Neural progenitor cell (in vitro differentiated cells): ENCODE measurements around the gene CCDC61. TPM values are rescaled to one million over a fixed set of nuclear protein-coding genes. Genes with fewer than 3 reads are reported as not detected.

Experiments used
- DNase-seq: peaks from one replicate; pipeline ENCODE4 v3.0.0-alpha.2; 2016; ENCODE audit warnings: low spot score
- H2AFZ ChIP-seq: fragments of 200-600 bp; sonication (generic); replicated peaks from 2 replicates; pipeline ENCODE4 v1.6.1; 2016; ENCODE audit warnings: antibody characterized with exemption
- H3F3A ChIP-seq: fragments of 200-600 bp; sonication (generic); 2 replicates; pipeline ENCODE4 v1.6.1; 2016; ENCODE audit warnings: antibody characterized with exemption, low read depth
- H3K27ac ChIP-seq: fragments of 200-600 bp; sonication (generic); 2 replicates; pipeline ENCODE4 v1.5.1; 2016; ENCODE audit warnings: mild to moderate bottlenecking
- H3K27me3 ChIP-seq: fragments of 200-600 bp; sonication (generic); 2 replicates; pipeline ENCODE4 v1.6.1; 2016; ENCODE audit warnings: mild to moderate bottlenecking, moderate library complexity
- H3K36me3 ChIP-seq: fragments of 200-600 bp; sonication (generic); 2 replicates; pipeline ENCODE4 v1.5.1; 2016
- H3K4me1 ChIP-seq: fragments of 200-600 bp; sonication (generic); 2 replicates; pipeline ENCODE4 v1.6.1; 2016; ENCODE audit warnings: mixed run types
- H3K4me2 ChIP-seq: fragments of 200-600 bp; sonication (generic); 2 replicates; pipeline ENCODE4 v1.6.1; 2016
- H3K4me3 ChIP-seq: fragments of 200-600 bp; sonication (generic); 2 replicates; pipeline ENCODE4 v1.5.1; 2016
- H3K79me2 ChIP-seq: fragments of 200-600 bp; sonication (generic); 2 replicates; pipeline ENCODE4 v1.6.1; 2016; ENCODE audit warnings: low read depth
- H3K9ac ChIP-seq: fragments of 200-600 bp; sonication (generic); 2 replicates; pipeline ENCODE4 v1.6.1; 2016
- H3K9me3 ChIP-seq: fragments of 200-600 bp; sonication (generic); 2 replicates; pipeline ENCODE4 v1.5.1; 2016; ENCODE audit warnings: low read depth
- H4K20me1 ChIP-seq: fragments of 200-600 bp; sonication (generic); 2 replicates; pipeline ENCODE4 v1.6.1; 2016; ENCODE audit warnings: low read depth
- H3K27ac Mint-ChIP-seq: 3 replicates; pipeline ENCODE4 v1.8.0; 2021; ENCODE audit warnings: mixed read lengths
- H3K27me3 Mint-ChIP-seq: 2 replicates; pipeline ENCODE4 v1.8.0; 2022; ENCODE audit warnings: low read depth, mild to moderate bottlenecking, inconsistent platforms, moderate library complexity, mixed read lengths; ENCODE audit not compliant: insufficient read depth
- H3K36me3 Mint-ChIP-seq: 3 replicates; pipeline ENCODE4 v1.8.0; 2021; ENCODE audit warnings: mixed read lengths
- H3K4me1 Mint-ChIP-seq: 3 replicates; pipeline ENCODE4 v1.8.0; 2021; ENCODE audit warnings: mixed read lengths
- H3K4me3 Mint-ChIP-seq: 3 replicates; pipeline ENCODE4 v1.8.0; 2021; ENCODE audit warnings: mild to moderate bottlenecking, moderate library complexity, mixed read lengths
- H3K9me3 Mint-ChIP-seq: 3 replicates; pipeline ENCODE4 v1.8.0; 2020; ENCODE audit warnings: mixed read lengths
- CTCF ChIP-seq: fragments of 200-600 bp; sonication (generic); IDR thresholded peaks from 2 replicates; pipeline ENCODE4 v1.5.1; 2017; ENCODE audit warnings: antibody characterized with exemption, mild to moderate bottlenecking
- EZH2 ChIP-seq: fragments of 200-600 bp; sonication (generic); IDR thresholded peaks from 2 replicates; pipeline ENCODE4 v1.6.1; 2017; ENCODE audit warnings: antibody characterized with exemption, mild to moderate bottlenecking, moderate library complexity
- EZH2phosphoT487 ChIP-seq: fragments of 200-600 bp; sonication (generic); IDR thresholded peaks from 2 replicates; pipeline ENCODE4 v1.6.1; 2017; ENCODE audit warnings: antibody characterized with exemption
- total RNA-seq: library from RNA; depleted of rRNA; stranded (reverse); fragments of >200 nt; gene quantifications from 2 replicates; pipeline ENCODE4 v1.2.3, GENCODE V29; 2015; ENCODE audit warnings: low replicate concordance

The CCDC61 gene
- total RNA-seq, 1 donor from 2014 or later, result 5.7 TPM

GRCh38 chr19:46020819-46021125 is 25.5 kb downstream of the CCDC61 start:
- Histone ChIP-seq H3K9me3 (no peaks in the 10 kb centered on the region), H3K27ac (no peak overlapping the region), H3K27me3 (peaks cover 10% of the 10 kb centered on the region), H3K4me2 (no peak overlapping the region), H4K20me1 (peaks cover 20% of the 10 kb centered on the region), H3K4me3 (no peak overlapping the region), H3K36me3 (no peaks in the 10 kb centered on the region), H3K9ac (no peak overlapping the region), H2AFZ (no peak overlapping the region), H3K4me1 (peaks cover 6% of the 10 kb centered on the region), H3F3A (peaks cover 7% of the 10 kb centered on the region), H3K79me2 (no peaks in the 10 kb centered on the region)
- H3K27ac Mint-ChIP-seq, result peak overlapping the region; percentile 34
- H3K9me3 Mint-ChIP-seq, result peaks cover 2% of the 10 kb centered on the region
- H3K27me3 Mint-ChIP-seq, result peaks cover 8% of the 10 kb centered on the region
- peaks cover 4% of the 10 kb centered on the region for H3K36me3 Mint-ChIP-seq
- peaks cover 4% of the 10 kb centered on the region for H3K4me1 Mint-ChIP-seq
- no peak overlapping the region for H3K4me3 Mint-ChIP-seq
- DNase-seq, result no peak
- TF ChIP-seq EZH2, result no peak
- no peak for TF ChIP-seq CTCF
- TF ChIP-seq EZH2phosphoT487, result no peak

DNA sequence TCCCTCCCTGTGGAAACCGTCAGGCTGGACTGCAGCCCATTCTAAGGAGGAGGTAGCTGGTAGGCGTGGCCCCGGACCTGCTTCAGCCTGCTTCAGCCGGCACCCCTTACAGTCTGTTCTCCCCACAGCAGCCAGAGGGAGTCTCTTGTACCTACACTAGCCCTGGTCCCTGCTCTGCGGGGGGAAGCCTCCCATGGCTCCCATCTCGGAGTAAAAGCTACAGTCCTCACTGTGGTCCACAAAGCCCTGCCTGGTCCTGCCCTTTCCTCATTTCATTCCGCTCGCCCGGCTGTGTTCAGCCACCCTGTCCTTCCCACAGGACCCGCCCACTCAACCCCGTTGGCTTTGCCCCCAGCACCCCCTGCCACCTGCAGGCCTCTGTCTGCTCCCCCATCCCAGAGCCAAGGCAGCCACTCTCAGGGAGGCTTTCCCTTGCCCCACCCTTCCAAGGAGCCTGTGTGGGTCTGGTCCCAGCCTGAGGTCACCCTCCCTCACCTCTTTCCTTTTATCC is 26.3 kb downstream of the CCDC61 start:
- Histone ChIP-seq H3K9ac (no peak overlapping the region), H3K36me3 (no peaks in the 10 kb centered on the region), H3K4me2 (no peak overlapping the region), H3K27ac (no peak overlapping the region), H4K20me1 (peaks cover 12% of the 10 kb centered on the region), H3K4me3 (no peak overlapping the region), H2AFZ (no peak overlapping the region), H3K27me3 (peaks cover 2% of the 10 kb centered on the region), H3F3A (no peaks in the 10 kb centered on the region), H3K9me3 (no peaks in the 10 kb centered on the region), H3K4me1 (peaks cover under 1% of the 10 kb centered on the region), H3K79me2 (no peaks in the 10 kb centered on the region)
- TF ChIP-seq EZH2phosphoT487 (no peak), CTCF (no peak), EZH2 (no peak)
- H3K27ac Mint-ChIP-seq, result peak overlapping the region; percentile 25
- DNase-seq, result no peak
- H3K4me3 Mint-ChIP-seq, result no peak overlapping the region
- H3K27me3 Mint-ChIP-seq, result peaks cover 3% of the 10 kb centered on the region
- peaks cover 5% of the 10 kb centered on the region for H3K9me3 Mint-ChIP-seq
- H3K4me1 Mint-ChIP-seq, result no peaks in the 10 kb centered on the region
- peaks cover 4% of the 10 kb centered on the region for H3K36me3 Mint-ChIP-seq

- H3K36me3 Mint-ChIP-seq, result peaks cover 4% of the 10 kb centered on the region
- Histone ChIP-seq H4K20me1 (peaks cover 9% of the 10 kb centered on the region), H3K36me3 (no peaks in the 10 kb centered on the region), H2AFZ (no peak overlapping the region), H3K27ac (no peak overlapping the region), H3K4me3 (no peak overlapping the region), H3K9ac (no peak overlapping the region), H3K4me1 (no peaks in the 10 kb centered on the region), H3K79me2 (no peaks in the 10 kb centered on the region), H3K9me3 (no peaks in the 10 kb centered on the region), H3K4me2 (no peak overlapping the region), H3F3A (no peaks in the 10 kb centered on the region), H3K27me3 (no peaks in the 10 kb centered on the region)
- peaks cover 6% of the 10 kb centered on the region for H3K9me3 Mint-ChIP-seq
- no peaks in the 10 kb centered on the region for H3K4me1 Mint-ChIP-seq
- no peak overlapping the region for H3K4me3 Mint-ChIP-seq
- no peak overlapping the region for H3K27ac Mint-ChIP-seq
- DNase-seq, result no peak
- peaks cover 2% of the 10 kb centered on the region for H3K27me3 Mint-ChIP-seq
- TF ChIP-seq EZH2, result no peak
- no peak for TF ChIP-seq EZH2phosphoT487
- TF ChIP-seq CTCF, result no peak
These were observed 26.8 kb downstream of the CCDC61 start for GRCh38 chr19:46022061-46022430.
